ENCODE results near the gene BNC2.

The BNC2 gene

GRCh38 chr9:16431666-16432392 is 438.6 kb downstream of the BNC2 start:
- DNase-seq (ENCODE audit: low spot score) = no peak
- TF ChIP-seq CTCF (IDR thresholded peaks at IDR 0.05; ENCODE audit: borderline replicate concordance, control extremely low read depth, extremely low read depth, insufficient read depth, missing control alignments) = no peak
- in situ Hi-C loops (cut with MboI; ENCODE audit: low sequenced_read_pairs, unreplicated experiment) = no loop called here

GRCh38 chr9:16429671-16430070 is 440.8 kb downstream of the BNC2 start:
- TF ChIP-seq CTCF (IDR thresholded peaks at IDR 0.05; ENCODE audit: borderline replicate concordance, control extremely low read depth, extremely low read depth, insufficient read depth, missing control alignments) = no peak
- in situ Hi-C loops (cut with MboI; ENCODE audit: low sequenced_read_pairs, unreplicated experiment) = no loop called here
- DNase-seq (ENCODE audit: low spot score) = no peak

GRCh38 chr9:16427873-16428427 is 442.5 kb downstream of the BNC2 start:
- no peak for DNase-seq (ENCODE audit: low spot score)
- in situ Hi-C loops (cut with MboI; ENCODE audit: low sequenced_read_pairs, unreplicated experiment) = no loop called here
- TF ChIP-seq CTCF (IDR thresholded peaks at IDR 0.05; ENCODE audit: borderline replicate concordance, control extremely low read depth, extremely low read depth, insufficient read depth, missing control alignments) = no peak

GRCh38 chr9:16426716-16427115 is 443.8 kb downstream of the BNC2 start:
- in situ Hi-C loops (cut with MboI; ENCODE audit: low sequenced_read_pairs, unreplicated experiment) = no loop called here
- DNase-seq (ENCODE audit: low spot score) = no peak
- no peak for TF ChIP-seq CTCF (IDR thresholded peaks at IDR 0.05; ENCODE audit: borderline replicate concordance, control extremely low read depth, extremely low read depth, insufficient read depth, missing control alignments)

GRCh38 chr9:16425562-16426231 is 444.8 kb downstream of the BNC2 start:
- TF ChIP-seq CTCF (IDR thresholded peaks at IDR 0.05; ENCODE audit: borderline replicate concordance, control extremely low read depth, extremely low read depth, insufficient read depth, missing control alignments) = no peak
- in situ Hi-C loops (cut with MboI; ENCODE audit: low sequenced_read_pairs, unreplicated experiment) = no loop called here
- DNase-seq (ENCODE audit: low spot score) = no peak

GRCh38 chr9:16422114-16422513 is 448.4 kb downstream of the BNC2 start:
- in situ Hi-C loops (cut with MboI; ENCODE audit: low sequenced_read_pairs, unreplicated experiment) = no loop called here
- no peak for TF ChIP-seq CTCF (IDR thresholded peaks at IDR 0.05; ENCODE audit: borderline replicate concordance, control extremely low read depth, extremely low read depth, insufficient read depth, missing control alignments)
- DNase-seq (ENCODE audit: low spot score) = no peak

Measured in GM13976 (cell line).